Choroid plexus epithelial cell (primary cell): ENCODE data around the gene MEP1A.
"Not testable (repeated sequence)": the region's sequence is repeated elsewhere in the genome, so short reads cannot be mapped to it uniquely, and the experiment has no call there.

Source experiments
- DNase-seq: peaks from one replicate; pipeline ENCODE4 v3.0.0-alpha.2; 2010; ENCODE audit warnings: low read depth
- H3K4me3 ChIP-seq: 2 replicates; pipeline ENCODE4 v1.5.1; 2011; ENCODE audit warnings: low read depth, mild to moderate bottlenecking, control low read depth, low read length, moderate library complexity
- TF ChIP-seq, protein P1 (sequence below): conservative IDR thresholded peaks from 2 replicates; pipeline ENCODE4 v1.5.1; 2011; ENCODE audit warnings: low read depth, mild to moderate bottlenecking, control low read depth, inconsistent platforms, low read length, moderate library complexity

Gene MEP1A, protein sequence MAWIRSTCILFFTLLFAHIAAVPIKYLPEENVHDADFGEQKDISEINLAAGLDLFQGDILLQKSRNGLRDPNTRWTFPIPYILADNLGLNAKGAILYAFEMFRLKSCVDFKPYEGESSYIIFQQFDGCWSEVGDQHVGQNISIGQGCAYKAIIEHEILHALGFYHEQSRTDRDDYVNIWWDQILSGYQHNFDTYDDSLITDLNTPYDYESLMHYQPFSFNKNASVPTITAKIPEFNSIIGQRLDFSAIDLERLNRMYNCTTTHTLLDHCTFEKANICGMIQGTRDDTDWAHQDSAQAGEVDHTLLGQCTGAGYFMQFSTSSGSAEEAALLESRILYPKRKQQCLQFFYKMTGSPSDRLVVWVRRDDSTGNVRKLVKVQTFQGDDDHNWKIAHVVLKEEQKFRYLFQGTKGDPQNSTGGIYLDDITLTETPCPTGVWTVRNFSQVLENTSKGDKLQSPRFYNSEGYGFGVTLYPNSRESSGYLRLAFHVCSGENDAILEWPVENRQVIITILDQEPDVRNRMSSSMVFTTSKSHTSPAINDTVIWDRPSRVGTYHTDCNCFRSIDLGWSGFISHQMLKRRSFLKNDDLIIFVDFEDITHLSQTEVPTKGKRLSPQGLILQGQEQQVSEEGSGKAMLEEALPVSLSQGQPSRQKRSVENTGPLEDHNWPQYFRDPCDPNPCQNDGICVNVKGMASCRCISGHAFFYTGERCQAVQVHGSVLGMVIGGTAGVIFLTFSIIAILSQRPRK

DNA sequence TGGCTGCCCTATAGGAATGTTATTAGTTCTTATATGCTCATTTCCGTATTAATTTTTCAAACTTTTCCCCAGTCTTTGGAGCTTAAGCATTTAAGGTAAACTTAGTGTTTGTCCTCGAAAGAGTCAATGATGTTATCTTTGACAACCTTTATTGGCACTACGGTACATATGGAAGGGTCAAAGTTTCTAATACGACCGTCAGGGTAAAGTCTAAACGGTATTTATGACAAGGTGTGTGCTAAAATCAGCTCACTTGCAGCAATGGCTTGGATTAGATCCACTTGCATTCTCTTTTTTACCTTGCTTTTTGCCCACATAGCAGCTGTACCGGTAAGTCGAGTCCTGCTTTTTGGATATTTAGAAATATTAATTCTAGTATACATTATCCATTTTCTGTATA lies at the start of gene MEP1A:
TSS of gene MEP1A (plus strand) at position 252 of the 400 bp plus-strand sequence. CDS start at position 262, 10 bp downstream.
- no peak within 1 kb of the TSS for H3K4me3 ChIP-seq
- TF ChIP-seq, protein P1, sequence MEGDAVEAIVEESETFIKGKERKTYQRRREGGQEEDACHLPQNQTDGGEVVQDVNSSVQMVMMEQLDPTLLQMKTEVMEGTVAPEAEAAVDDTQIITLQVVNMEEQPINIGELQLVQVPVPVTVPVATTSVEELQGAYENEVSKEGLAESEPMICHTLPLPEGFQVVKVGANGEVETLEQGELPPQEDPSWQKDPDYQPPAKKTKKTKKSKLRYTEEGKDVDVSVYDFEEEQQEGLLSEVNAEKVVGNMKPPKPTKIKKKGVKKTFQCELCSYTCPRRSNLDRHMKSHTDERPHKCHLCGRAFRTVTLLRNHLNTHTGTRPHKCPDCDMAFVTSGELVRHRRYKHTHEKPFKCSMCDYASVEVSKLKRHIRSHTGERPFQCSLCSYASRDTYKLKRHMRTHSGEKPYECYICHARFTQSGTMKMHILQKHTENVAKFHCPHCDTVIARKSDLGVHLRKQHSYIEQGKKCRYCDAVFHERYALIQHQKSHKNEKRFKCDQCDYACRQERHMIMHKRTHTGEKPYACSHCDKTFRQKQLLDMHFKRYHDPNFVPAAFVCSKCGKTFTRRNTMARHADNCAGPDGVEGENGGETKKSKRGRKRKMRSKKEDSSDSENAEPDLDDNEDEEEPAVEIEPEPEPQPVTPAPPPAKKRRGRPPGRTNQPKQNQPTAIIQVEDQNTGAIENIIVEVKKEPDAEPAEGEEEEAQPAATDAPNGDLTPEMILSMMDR = no peak
- no peak for DNase-seq

DNA sequence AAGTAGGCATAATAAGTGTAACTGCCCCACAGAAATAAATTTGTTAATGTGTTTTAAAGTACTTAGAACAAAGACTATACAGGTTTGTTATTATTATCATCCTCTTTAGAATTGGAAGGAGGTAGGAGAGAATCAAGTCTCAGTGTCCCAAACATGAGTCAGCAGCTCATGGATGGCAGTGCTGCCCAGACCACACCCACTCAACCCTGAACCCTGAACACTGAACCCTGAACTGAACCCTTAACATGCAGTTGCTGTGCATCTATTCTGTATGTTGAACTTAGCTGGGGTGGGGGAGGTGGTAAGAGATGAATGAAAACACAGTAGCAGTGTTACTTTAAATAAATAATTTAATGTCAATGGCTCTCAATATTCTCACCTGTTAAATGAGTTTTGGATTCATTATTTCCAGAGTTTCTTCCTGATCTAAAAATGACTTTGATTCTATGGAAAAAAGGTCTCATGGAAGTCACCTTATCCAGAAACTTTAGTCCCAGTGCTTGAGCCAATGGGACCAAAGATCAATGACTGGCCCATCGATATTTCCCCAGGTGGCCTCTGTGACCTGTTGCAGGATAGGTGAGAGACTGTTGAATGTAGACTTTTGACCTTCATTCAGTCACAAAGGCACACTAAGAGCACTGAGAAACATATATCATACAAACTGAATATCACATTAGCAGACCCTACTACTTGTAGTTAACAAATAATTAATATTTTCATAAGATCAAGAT lies 49.6 kb upstream of the MEP1A start:
- TF ChIP-seq, protein P1 = no peak
- no peak overlapping the region for H3K4me3 ChIP-seq
- DNase-seq = no peak

DNA sequence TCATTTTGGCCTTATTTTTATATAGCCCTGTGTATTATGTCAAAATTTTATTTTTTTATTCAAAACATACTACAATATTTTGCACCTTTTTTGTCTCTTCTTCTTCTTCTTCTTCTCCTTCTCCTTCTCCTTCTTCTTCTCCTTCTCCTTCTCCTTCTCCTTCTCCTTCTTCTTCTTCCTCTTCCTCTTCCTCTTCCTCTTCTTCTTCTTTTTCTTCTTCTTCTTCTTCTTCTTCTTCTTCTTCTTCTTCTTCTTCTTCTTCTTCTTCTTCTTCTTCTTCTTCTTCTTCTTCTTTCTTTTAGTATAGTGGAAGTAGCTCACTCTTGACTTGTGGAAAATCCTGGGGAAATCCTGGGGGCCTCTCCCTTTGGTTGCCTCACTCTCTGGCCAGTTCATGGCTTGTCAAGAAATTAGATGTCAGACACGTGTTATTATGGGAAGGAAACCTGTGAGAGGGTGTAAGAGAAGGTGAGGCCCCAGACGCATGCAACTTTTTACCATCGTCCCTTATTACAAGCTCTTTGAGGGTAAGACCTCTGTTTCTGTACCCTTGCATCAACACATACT lies 48.9 kb upstream of the MEP1A start:
- not testable (repeated sequence) for DNase-seq, H3K4me3 ChIP-seq

DNA sequence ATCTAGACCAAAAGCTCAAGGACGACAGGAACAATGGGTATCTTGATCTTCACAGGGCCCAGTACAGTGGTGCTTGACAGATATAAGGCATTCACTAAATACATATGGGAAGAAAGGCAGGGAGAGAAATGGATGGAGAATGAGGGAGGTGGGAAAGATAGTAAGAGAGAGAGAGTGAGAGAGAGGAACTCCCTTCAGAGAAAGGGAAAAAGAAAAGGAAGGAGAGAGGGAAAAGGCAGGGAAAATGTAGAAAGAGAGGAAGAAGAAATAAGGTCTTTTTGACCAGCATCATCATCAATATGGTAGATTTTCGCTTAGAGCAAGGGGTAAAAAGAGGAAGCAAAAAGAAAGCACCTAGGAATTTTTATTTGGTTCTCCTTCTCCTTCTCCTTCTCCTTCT lies 47.2 kb upstream of the MEP1A start:
- TF ChIP-seq, protein P1 = no peak
- no peak for DNase-seq
- no peak overlapping the region for H3K4me3 ChIP-seq

DNA sequence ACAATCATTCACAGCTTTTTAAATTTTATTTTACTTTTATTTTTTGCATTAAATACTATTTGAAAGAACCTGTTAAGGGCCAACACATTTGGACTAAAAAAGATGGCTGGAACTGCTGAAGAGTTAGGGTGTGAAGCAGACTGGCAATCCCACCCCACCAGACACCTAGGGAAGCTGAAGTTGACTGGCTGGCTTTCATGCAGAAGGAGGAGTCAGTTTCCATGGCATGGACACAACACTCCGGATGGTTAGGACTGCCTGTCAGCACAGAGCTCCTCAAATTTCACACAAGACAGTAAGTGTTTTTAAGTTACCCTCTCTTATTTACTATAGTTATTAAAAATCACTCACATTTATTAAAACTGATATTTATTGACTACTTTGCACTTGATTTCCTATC lies 46.5 kb upstream of the MEP1A start, which contains the start of gene ANKRD66:
TSS of gene ANKRD66 (plus strand) at position 238 of the 400 bp plus-strand sequence. CDS start 5,016 bp downstream, outside the sequence.
- DNase-seq = no peak
- TF ChIP-seq, protein P1 = no peak

DNA sequence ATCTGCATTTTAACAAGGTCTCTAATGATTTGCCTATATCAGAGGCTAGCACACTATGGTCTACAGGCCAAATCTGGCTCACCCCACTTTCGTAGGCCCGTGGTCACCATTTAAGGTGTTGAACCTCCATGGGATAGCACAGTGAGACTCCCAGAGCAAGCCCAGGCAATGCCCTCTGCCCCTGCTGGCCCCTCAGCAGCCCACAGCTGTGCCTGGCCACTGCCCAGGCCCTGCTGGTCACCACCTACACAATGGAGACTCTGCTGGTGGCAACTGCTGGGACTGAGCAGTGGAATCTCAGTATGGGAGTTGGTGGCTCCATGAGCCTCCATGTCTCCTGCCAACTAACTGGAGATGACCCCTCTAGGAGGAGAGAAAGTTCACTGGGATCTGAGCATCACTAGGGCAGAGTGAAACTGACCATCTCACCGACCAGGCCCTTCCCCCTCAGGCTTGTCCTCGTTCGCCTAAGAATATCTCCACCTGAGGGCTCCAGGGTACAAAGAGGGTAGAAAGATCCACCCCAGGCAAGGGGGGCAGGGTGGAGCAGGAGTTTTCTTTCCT lies 44.2 kb upstream of the MEP1A start:
- no peak overlapping the region for H3K4me3 ChIP-seq
- TF ChIP-seq, protein P1 = no peak
- DNase-seq = no peak

More for the DNA sequence above, 46.5 kb upstream of the MEP1A start, which contains the start of gene ANKRD66:
- no peak within 1 kb of the TSS for H3K4me3 ChIP-seq

DNA sequence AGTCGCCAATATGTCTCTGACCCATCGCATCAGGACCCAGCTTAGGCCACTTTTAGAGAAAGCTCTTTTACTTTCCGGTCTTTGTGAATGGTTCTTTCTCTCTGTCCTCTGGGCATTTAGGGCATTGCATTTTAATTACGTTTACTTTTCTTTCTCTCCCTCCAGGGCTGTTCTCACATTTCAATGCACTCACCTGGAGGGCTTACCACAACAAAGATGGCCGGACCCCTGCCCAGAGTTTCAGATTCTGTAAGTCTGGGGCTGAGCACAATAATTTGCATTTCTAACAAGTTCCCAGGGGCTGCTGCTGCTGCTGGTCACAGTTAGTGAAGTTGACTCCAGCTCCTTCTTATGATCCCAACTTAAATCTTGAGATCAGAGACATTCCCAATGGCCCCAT lies 43.5 kb upstream of the MEP1A start:
- H3K4me3 ChIP-seq = no peak overlapping the region
- DNase-seq = no peak
- TF ChIP-seq, protein P1 = no peak
